ENCODE results near the gene FOS.

Gene FOS

GRCh38 chr14:75313294-75313693, 34.7 kb downstream of the FOS start:
- no peak for DNase-seq (ENCODE audit: low read depth in 1 of 2, low spot score in 1 of 2)

GRCh38 chr14:75315144-75315543, 36.5 kb downstream of the FOS start:
- no peak for DNase-seq (ENCODE audit: low read depth in 1 of 2, low spot score in 1 of 2)

GRCh38 chr14:75317148-75317547, 38.5 kb downstream of the FOS start:
- DNase-seq (ENCODE audit: low read depth in 1 of 2, low spot score in 1 of 2), result no peak

GRCh38 chr14:75318353-75318752, 39.7 kb downstream of the FOS start:
- DNase-seq (ENCODE audit: low read depth in 1 of 2, low spot score in 1 of 2), result no peak

- no peak for DNase-seq (ENCODE audit: low read depth in 1 of 2, low spot score in 1 of 2)
Measured at GRCh38 chr14:75319021-75319420, 40.4 kb downstream of the FOS start.

GRCh38 chr14:75320196-75320595, 41.6 kb downstream of the FOS start:
- DNase-seq (ENCODE audit: low read depth in 1 of 2, low spot score in 1 of 2), result no peak

- DNase-seq (ENCODE audit: low read depth in 1 of 2, low spot score in 1 of 2), result no peak
Measured at GRCh38 chr14:75322746-75323145, 44.1 kb downstream of the FOS start.

GRCh38 chr14:75323571-75323970, 44.9 kb downstream of the FOS start:
- DNase-seq (ENCODE audit: low read depth in 1 of 2, low spot score in 1 of 2), result no peak

GRCh38 chr14:75328558-75329155, 50.0 kb downstream of the FOS start:
- no peak for DNase-seq (ENCODE audit: low read depth in 1 of 2, low spot score in 1 of 2)

GRCh38 chr14:75329369-75329768, 50.7 kb downstream of the FOS start:
- no peak for DNase-seq (ENCODE audit: low read depth in 1 of 2, low spot score in 1 of 2)

- no peak for DNase-seq (ENCODE audit: low read depth in 1 of 2, low spot score in 1 of 2)
Measured at GRCh38 chr14:75331471-75331870, 52.8 kb downstream of the FOS start.
